GM23338 (cell line): ENCODE measurements around the gene NPEPPS. TPM values are rescaled to one million over a fixed set of nuclear protein-coding genes. Genes with fewer than 3 reads are reported as not detected.

Experiments
- ATAC-seq: fragments of 200-7000 bp; cut with Tn5 transposase; 3 replicates; pipeline ENCODE4 v1.9.1; 2020
- DNase-seq: peaks from one replicate; pipeline ENCODE4 v3.0.0-alpha.2; 2015; ENCODE audit warnings: low spot score
- H2AFZ ChIP-seq: fragments of 200-600 bp; sonication (generic); 2 replicates; pipeline ENCODE4 v1.8.0; 2016; ENCODE audit warnings: antibody characterized with exemption, mild to moderate bottlenecking, moderate library complexity
- H3F3A ChIP-seq: fragments of 200-600 bp; sonication (generic); replicated peaks from 2 replicates; pipeline ENCODE4 v1.8.0; 2017; ENCODE audit warnings: antibody characterized with exemption, mixed run types, low read depth
- H3K27ac ChIP-seq: fragments of 200-600 bp; sonication (generic); 2 replicates; pipeline ENCODE4 v1.6.1; 2016; ENCODE audit warnings: low read depth
- H3K27me3 ChIP-seq: fragments of 200-600 bp; sonication (generic); 2 replicates; pipeline ENCODE4 v1.8.0; 2016; ENCODE audit warnings: mild to moderate bottlenecking, mixed run types, moderate library complexity; ENCODE audit not compliant: insufficient read depth
- H3K36me3 ChIP-seq: fragments of 200-600 bp; sonication (generic); 2 replicates; pipeline ENCODE4 v1.8.0; 2016; ENCODE audit warnings: mild to moderate bottlenecking; ENCODE audit not compliant: insufficient read depth
- H3K4me1 ChIP-seq: fragments of 200-600 bp; sonication (generic); 2 replicates; pipeline ENCODE4 v1.8.0; 2016; ENCODE audit warnings: mild to moderate bottlenecking, moderate library complexity; ENCODE audit not compliant: insufficient read depth
- H3K4me2 ChIP-seq: fragments of 200-600 bp; sonication (generic); 2 replicates; pipeline ENCODE4 v1.7.1; 2017; ENCODE audit warnings: mixed run types
- H3K4me3 ChIP-seq: fragments of 200-600 bp; sonication (generic); 2 replicates; pipeline ENCODE4 v1.6.1; 2016; ENCODE audit warnings: mixed run types
- H3K79me2 ChIP-seq: fragments of 200-600 bp; sonication (generic); replicated peaks from 2 replicates; pipeline ENCODE4 v1.8.0; 2017; ENCODE audit warnings: mild to moderate bottlenecking; ENCODE audit not compliant: insufficient read depth
- H3K9me2 ChIP-seq: fragments of 200-600 bp; sonication (generic); 2 replicates; pipeline ENCODE4 v1.8.0; 2017; ENCODE audit not compliant: insufficient read depth
- H4K20me1 ChIP-seq: fragments of 200-600 bp; sonication (generic); replicated peaks from 2 replicates; pipeline ENCODE4 v1.8.0; 2017; ENCODE audit warnings: mild to moderate bottlenecking; ENCODE audit not compliant: insufficient read depth
- H3K27ac Mint-ChIP-seq: 2 replicates; pipeline ENCODE4 v1.8.0; 2020; ENCODE audit warnings: inconsistent platforms, mild to moderate bottlenecking, moderate library complexity, mixed read lengths
- H3K27me3 Mint-ChIP-seq: 3 replicates; pipeline ENCODE4 v1.8.0; 2022; ENCODE audit warnings: low read depth, mild to moderate bottlenecking, moderate library complexity, mixed read lengths, inconsistent platforms; ENCODE audit not compliant: insufficient read depth, poor library complexity
- H3K36me3 Mint-ChIP-seq: 3 replicates; pipeline ENCODE4 v1.8.0; 2021; ENCODE audit warnings: low read depth, mild to moderate bottlenecking, inconsistent platforms, moderate library complexity, mixed read lengths
- H3K4me1 Mint-ChIP-seq: 3 replicates; pipeline ENCODE4 v1.8.0; 2020; ENCODE audit warnings: mild to moderate bottlenecking, inconsistent platforms, mixed read lengths
- H3K4me3 Mint-ChIP-seq: 3 replicates; pipeline ENCODE4 v1.8.0; 2021; ENCODE audit warnings: moderate library complexity, mild to moderate bottlenecking, inconsistent platforms, mixed read lengths
- H3K9me3 Mint-ChIP-seq: 3 replicates; pipeline ENCODE4 v1.8.0; 2020; ENCODE audit warnings: moderate library complexity, mild to moderate bottlenecking, inconsistent platforms, mixed read lengths
- CREB1 ChIP-seq: fragments of 250-450 bp; sonication (Bioruptor Pico); IDR thresholded peaks from 2 replicates; pipeline ENCODE4 v1.5.0; 2020; ENCODE audit warnings: low read depth, mild to moderate bottlenecking, moderate library complexity
- CTCF ChIP-seq, 2 experiments: fragments of 200-600 bp in 1 of 2; sonication (generic) in 1 of 2; conservative IDR thresholded peaks; 2 replicates each; pipeline versions ENCODE4 v1.5.1 to v1.6.1; 2016 to 2017; ENCODE audit warnings: antibody characterized with exemption in 2 of 2, low read depth in 2 of 2, mild to moderate bottlenecking in 2 of 2, moderate library complexity in 1 of 2
- ETS1 ChIP-seq: IDR thresholded peaks from 2 replicates; pipeline ENCODE4 v1.6.1; 2016; ENCODE audit warnings: antibody characterized with exemption
- EZH2 ChIP-seq: fragments of 200-600 bp; sonication (generic); IDR thresholded peaks from one replicate; pipeline ENCODE4 v1.8.0; 2017; ENCODE audit warnings: antibody characterized with exemption, mild to moderate bottlenecking, low read depth; ENCODE audit not compliant: unreplicated experiment
- EZH2phosphoT487 ChIP-seq: fragments of 200-600 bp; sonication (generic); IDR thresholded peaks from one replicate; pipeline ENCODE4 v1.8.1; 2018; ENCODE audit warnings: antibody characterized with exemption; ENCODE audit not compliant: unreplicated experiment
- JUNB ChIP-seq: IDR thresholded peaks from one replicate; pipeline ENCODE4 v1.6.1; 2016; ENCODE audit warnings: antibody characterized with exemption; ENCODE audit not compliant: unreplicated experiment
- NANOG ChIP-seq: IDR thresholded peaks from 2 replicates; pipeline ENCODE4 v1.6.1; 2016; ENCODE audit warnings: antibody characterized with exemption, borderline replicate concordance
- POLR2AphosphoS5 ChIP-seq: IDR thresholded peaks from 2 replicates; pipeline ENCODE4 v1.6.1; 2016; ENCODE audit warnings: antibody characterized with exemption, low read depth
- REST ChIP-seq: IDR thresholded peaks from one replicate; pipeline ENCODE4 v1.6.1; 2018; ENCODE audit warnings: antibody characterized with exemption; ENCODE audit not compliant: unreplicated experiment
- STAT1 ChIP-seq: IDR thresholded peaks from one replicate; pipeline ENCODE4 v1.6.1; 2016; ENCODE audit warnings: antibody characterized with exemption; ENCODE audit not compliant: unreplicated experiment
- ZNF114 ChIP-seq: fragments of 250-450 bp; sonication (Bioruptor Pico); IDR thresholded peaks from 2 replicates; pipeline ENCODE4 v1.5.0; 2020; ENCODE audit warnings: mild to moderate bottlenecking, moderate library complexity
- ZNF331 ChIP-seq: fragments of 250-450 bp; sonication (Bioruptor Pico); IDR thresholded peaks from 2 replicates; pipeline ENCODE4 v1.5.0; 2020; ENCODE audit warnings: low read depth, mild to moderate bottlenecking, moderate library complexity
- ZNF462 ChIP-seq: fragments of 250-450 bp; sonication (Bioruptor Pico); IDR thresholded peaks from 2 replicates; pipeline ENCODE4 v1.5.0; 2020; ENCODE audit warnings: mild to moderate bottlenecking, moderate library complexity
- polyA plus RNA-seq: library from polyadenylated mRNA; unstranded; fragments of >200 nt; fragmentation: Nextera tagmentation; extraction: Ambion mirVana; gene quantifications from 2 replicates; pipeline ENCODE4 v1.2.1, GENCODE V29; 2016
- total RNA-seq: library from RNA; depleted of rRNA; stranded (reverse); fragments of >200 nt; shearing (Covaris generic); gene quantifications from 2 replicates; pipeline ENCODE4 v1.2.3, GENCODE V29; 2014

NPEPPS gene
- total and polyA plus RNA-seq, 2 experiments from 2014 or later: 91.5 to 113 TPM

GRCh38 chr17:47660064-47660492 lies 129.2 kb downstream of the NPEPPS start:
- peaks cover 72% of the 10 kb centered on the region for H4K20me1 ChIP-seq
- H3K36me3 ChIP-seq: peaks cover 84% of the 10 kb centered on the region
- no peak overlapping the region for H3K4me2 ChIP-seq
- Mint-ChIP-seq H3K27ac (no peak overlapping the region), H3K4me1 (peaks cover 9% of the 10 kb centered on the region), H3K36me3 (peaks cover 95% of the 10 kb centered on the region), H3K27me3 (no peaks in the 10 kb centered on the region), H3K9me3 (no peaks in the 10 kb centered on the region), H3K4me3 (no peak overlapping the region)
- H3K9me2 ChIP-seq: no peaks in the 10 kb centered on the region
- ATAC-seq (no peak), DNase-seq (no peak)
- H3F3A ChIP-seq: peaks cover 75% of the 10 kb centered on the region
- TF ChIP-seq CTCF (conservative IDR thresholded peaks at IDR 0.05; ENCODE audit: low read depth in 2 of 2): no peak
- no peak for TF ChIP-seq EZH2phosphoT487
- no peak for TF ChIP-seq REST
- no peak for TF ChIP-seq POLR2AphosphoS5
- TF ChIP-seq JUNB: no peak
- no peak for TF ChIP-seq CREB1 (CRISPR knock-in tag)
- no peak for TF ChIP-seq EZH2
- TF ChIP-seq STAT1: no peak
- TF ChIP-seq ETS1: no peak
- TF ChIP-seq ZNF114 (CRISPR knock-in tag): no peak
- TF ChIP-seq ZNF331: no peak
- no peak for TF ChIP-seq ZNF462 (CRISPR knock-in tag)
- no peak for TF ChIP-seq NANOG
- H3K27me3 ChIP-seq: no peaks in the 10 kb centered on the region
- peaks cover 7% of the 10 kb centered on the region for H3K4me1 ChIP-seq
- H2AFZ ChIP-seq: no peak overlapping the region
- H3K4me3 ChIP-seq: no peak overlapping the region
- H3K27ac ChIP-seq: no peak overlapping the region
- peaks cover 62% of the 10 kb centered on the region for H3K79me2 ChIP-seq
